Measurements from ENCODE around the gene MAP9.

DNA sequence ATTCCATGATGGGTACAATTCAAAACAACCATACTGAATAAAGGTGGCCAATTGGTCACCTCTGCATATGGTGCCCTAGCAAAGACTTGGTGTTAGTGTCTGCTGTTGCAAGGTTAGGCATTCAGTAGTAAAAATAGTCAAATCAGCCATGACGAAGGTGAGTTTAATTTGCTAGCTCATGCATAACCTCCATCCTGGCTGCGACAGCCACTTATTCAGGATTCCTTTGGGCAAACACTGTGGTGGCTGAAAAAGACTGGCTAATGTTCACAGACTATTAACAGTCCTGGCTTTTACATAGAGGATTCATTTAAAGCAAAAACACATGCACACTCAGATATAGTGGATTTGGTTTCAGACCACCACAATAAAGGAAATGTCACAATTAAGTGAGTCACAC, 34.8 kb upstream of the MAP9 start:
- TF ChIP-seq, protein P1, sequence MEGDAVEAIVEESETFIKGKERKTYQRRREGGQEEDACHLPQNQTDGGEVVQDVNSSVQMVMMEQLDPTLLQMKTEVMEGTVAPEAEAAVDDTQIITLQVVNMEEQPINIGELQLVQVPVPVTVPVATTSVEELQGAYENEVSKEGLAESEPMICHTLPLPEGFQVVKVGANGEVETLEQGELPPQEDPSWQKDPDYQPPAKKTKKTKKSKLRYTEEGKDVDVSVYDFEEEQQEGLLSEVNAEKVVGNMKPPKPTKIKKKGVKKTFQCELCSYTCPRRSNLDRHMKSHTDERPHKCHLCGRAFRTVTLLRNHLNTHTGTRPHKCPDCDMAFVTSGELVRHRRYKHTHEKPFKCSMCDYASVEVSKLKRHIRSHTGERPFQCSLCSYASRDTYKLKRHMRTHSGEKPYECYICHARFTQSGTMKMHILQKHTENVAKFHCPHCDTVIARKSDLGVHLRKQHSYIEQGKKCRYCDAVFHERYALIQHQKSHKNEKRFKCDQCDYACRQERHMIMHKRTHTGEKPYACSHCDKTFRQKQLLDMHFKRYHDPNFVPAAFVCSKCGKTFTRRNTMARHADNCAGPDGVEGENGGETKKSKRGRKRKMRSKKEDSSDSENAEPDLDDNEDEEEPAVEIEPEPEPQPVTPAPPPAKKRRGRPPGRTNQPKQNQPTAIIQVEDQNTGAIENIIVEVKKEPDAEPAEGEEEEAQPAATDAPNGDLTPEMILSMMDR (IDR thresholded peaks at IDR 0.05), result no peak
- no peak for TF ChIP-seq POLR2A (IDR thresholded peaks at IDR 0.05)
- TF ChIP-seq POLR2AphosphoS5 (IDR thresholded peaks at IDR 0.05), result no peak

Data from suprapubic skin (tissue), 4 donors.